Heart left ventricle (tissue), 16 donors: ENCODE results near the gene GPR157. TPM values are rescaled to one million over a fixed set of nuclear protein-coding genes. Genes with fewer than 3 reads are reported as not detected.

Source experiments
- ATAC-seq, 4 donors: fragments of 200-7000 bp; cut with Tn5 transposase; one replicate each; pipeline ENCODE4 v1.9.1; 2020 to 2022; ENCODE audit warnings: moderate library complexity in 4 of 4, mild to moderate bottlenecking in 3 of 4, moderate number of reproducible peaks in 1 of 4
- DNase-seq, 5 donors: peaks; one replicate each; pipeline ENCODE4 v3.0.0-alpha.2; 2020
- H3K27ac ChIP-seq, 12 donors: fragments of 200-600 bp; sonication (generic) in 4 of 12; one replicate each; pipeline versions ENCODE4 v1.5.0 to v1.8.0; 2016 to 2022; ENCODE audit warnings: mild to moderate bottlenecking in 2 of 12
- H3K27me3 ChIP-seq, 9 donors: fragments of 200-600 bp; sonication (generic) in 2 of 9; one replicate each; pipeline versions ENCODE4 v1.5.1 to v1.8.0; 2016 to 2022; ENCODE audit warnings: mild to moderate bottlenecking in 3 of 9
- H3K36me3 ChIP-seq, 9 donors: fragments of 200-600 bp; sonication (generic) in 2 of 9; one replicate each; pipeline versions ENCODE4 v1.5.0 to v1.8.0; 2018 to 2022; ENCODE audit warnings: mild to moderate bottlenecking in 2 of 9
- H3K4me1 ChIP-seq, 12 donors: fragments of 200-600 bp; sonication (generic) in 4 of 12; one replicate each; pipeline versions ENCODE4 v1.5.0 to v1.8.0; 2016 to 2022; ENCODE audit warnings: mild to moderate bottlenecking in 3 of 12
- H3K4me3 ChIP-seq, 12 donors: fragments of 200-600 bp; sonication (generic) in 4 of 12; one replicate each; pipeline versions ENCODE4 v1.5.0 to v1.8.0; 2017 to 2022; ENCODE audit warnings: mild to moderate bottlenecking in 9 of 12, moderate library complexity in 4 of 12
- H3K9me3 ChIP-seq, 12 donors: fragments of 200-600 bp; sonication (generic) in 4 of 12; one replicate each; pipeline versions ENCODE4 v1.5.0 to v1.8.0; 2016 to 2022; ENCODE audit warnings: mild to moderate bottlenecking in 1 of 12
- POLR2A ChIP-seq, 2 donors: fragments of 450-650 bp; IDR thresholded peaks; one replicate each; pipeline ENCODE4 v1.6.1; 2017; ENCODE audit warnings: antibody characterized with exemption in 2 of 2, mild to moderate bottlenecking in 2 of 2, moderate library complexity in 2 of 2
- WGBS, 4 donors: extraction: QIAGEN DNeasy Blood & Tissue Kit in 2 of 4; methylation state at CpG; one replicate each; pipeline versions ENCODE4 v1.1.5 to v1.1.7; 2013 to 2018; 5-methylcytosine and 5-hydroxymethylcytosine counted together
- intact Hi-C, 10 donors: fragments of 100-400 bp; cut with DNase I; formaldehyde crosslinking; loops; one replicate each; pipeline versions ENCODE4 v1.11.1 to v1.14.2; 2022
- polyA plus RNA-seq, 2 donors: library from polyadenylated mRNA; stranded (reverse); fragments of 200-250 nt; gene quantifications; one replicate each; pipeline ENCODE4 v1.2.3, GENCODE V29; 2013
- total RNA-seq, 9 donors: library from RNA; depleted of rRNA in 2 of 9; stranded (reverse); fragments of >200 nt in 2 of 9; fragmentation: NEBNext Ultra II Directional in 3 of 9; extraction: Animal tissue kit (Norgen Biotek cat#: 25700) in 3 of 9; gene quantifications; one replicate each; pipeline versions ENCODE4 v1.1.0 to v1.2.4, GENCODE V29; 2016 to 2023
- TF ChIP-seq, protein P1 (sequence below), 12 donors: fragments of 200-600 bp; sonication (generic) in 4 of 12; IDR thresholded peaks; one replicate each; pipeline versions ENCODE4 v1.5.0 to v1.8.0; 2018 to 2022; ENCODE audit warnings: antibody characterized with exemption in 12 of 12, mild to moderate bottlenecking in 5 of 12
- donor health status: ischemic (EF 13 %, LVEDD 7.1; RV severe dilation, severe dysfunction).
- donor health status: healthy with polysubstance abuse.
- donor health status: DM: no; HTN: yes; CAD: no.
- donor health status: DM: no; HTN: no; CAD: no.
- donor health status: ischemic (EF 25% LVEDD 6.9; RV normal size, moderate dysfunction).
- donor health status: ischemic (EF 25% LVEDD 5.7; RV mildly dilated, moderate dysfunction).
- donor health status: healthy.
- donor health status: DM: yes; HTN: yes; CAD: no.
- donor health status: ischemic (EF 35%, LVEDD 5.7; RV mildly dilated, moderate dysfunction).
- donor health status: nonischemic (EF 11% LVEDD 7.7; RV severe dilation, severe dysfunction).
- donor health status: DM: yes; HTN: yes; CAD: no.
- donor health status: PGD.
- donor health status: ischemic (EF 29% LVEDD 5.4; RV normal size, mild dysfunction).
- donor health status: nonischemic (EF 23%, LVEDD 6.1; RV moderate dilation, normal function).

Gene GPR157
- total and polyA plus RNA-seq, 11 donors = 9.2 to 41.8 (median 29.7) TPM

GRCh38 chr1:9164919-9165318, 36.0 kb upstream of the GPR157 start:
- ATAC-seq (no peak), DNase-seq (peak in 2 of 5 donors; percentile 20 to 25)
- 74 to 80% (median 78%) methylated on average over 6 to 7 of the region's 7 CpGs for WGBS, 4 donors
- TF ChIP-seq POLR2A (IDR thresholded peaks at IDR 0.05) = no peak
- TF ChIP-seq, protein P1, sequence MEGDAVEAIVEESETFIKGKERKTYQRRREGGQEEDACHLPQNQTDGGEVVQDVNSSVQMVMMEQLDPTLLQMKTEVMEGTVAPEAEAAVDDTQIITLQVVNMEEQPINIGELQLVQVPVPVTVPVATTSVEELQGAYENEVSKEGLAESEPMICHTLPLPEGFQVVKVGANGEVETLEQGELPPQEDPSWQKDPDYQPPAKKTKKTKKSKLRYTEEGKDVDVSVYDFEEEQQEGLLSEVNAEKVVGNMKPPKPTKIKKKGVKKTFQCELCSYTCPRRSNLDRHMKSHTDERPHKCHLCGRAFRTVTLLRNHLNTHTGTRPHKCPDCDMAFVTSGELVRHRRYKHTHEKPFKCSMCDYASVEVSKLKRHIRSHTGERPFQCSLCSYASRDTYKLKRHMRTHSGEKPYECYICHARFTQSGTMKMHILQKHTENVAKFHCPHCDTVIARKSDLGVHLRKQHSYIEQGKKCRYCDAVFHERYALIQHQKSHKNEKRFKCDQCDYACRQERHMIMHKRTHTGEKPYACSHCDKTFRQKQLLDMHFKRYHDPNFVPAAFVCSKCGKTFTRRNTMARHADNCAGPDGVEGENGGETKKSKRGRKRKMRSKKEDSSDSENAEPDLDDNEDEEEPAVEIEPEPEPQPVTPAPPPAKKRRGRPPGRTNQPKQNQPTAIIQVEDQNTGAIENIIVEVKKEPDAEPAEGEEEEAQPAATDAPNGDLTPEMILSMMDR (IDR thresholded peaks at IDR 0.05) = no peak
- Histone ChIP-seq H3K27ac (peak overlapping the region in 11 of 12 donors; percentile 47 to 91 (median 77)), H3K27me3 (no peaks in the 10 kb centered on the region), H3K36me3 (peaks cover 0 to 5% (median 0%) of the 10 kb centered on the region in 9 donors), H3K4me3 (no peak overlapping the region), H3K4me1 (peaks cover 0 to 42% (median 29%) of the 10 kb centered on the region in 12 donors), H3K9me3 (no peaks in the 10 kb centered on the region)
- intact Hi-C loops = no loop called here

GRCh38 chr1:9164532-9164900, 35.6 kb upstream of the GPR157 start:
- Histone ChIP-seq H3K36me3 (peaks cover 0 to 5% (median 0%) of the 10 kb centered on the region in 9 donors), H3K4me3 (no peak overlapping the region), H3K4me1 (peaks cover 0 to 42% (median 29%) of the 10 kb centered on the region in 12 donors), H3K9me3 (no peaks in the 10 kb centered on the region), H3K27me3 (no peaks in the 10 kb centered on the region), H3K27ac (peak overlapping the region; percentile 47 to 91 (median 77))
- 52 to 64% (median 53%) methylated on average over 4 of the region's 4 CpGs for WGBS, 4 donors
- no peak for ATAC-seq
- TF ChIP-seq, protein P1 (IDR thresholded peaks at IDR 0.05) = no peak
- TF ChIP-seq POLR2A (IDR thresholded peaks at IDR 0.05) = no peak
- intact Hi-C loops = no loop called here
- no peak for DNase-seq

GRCh38 chr1:9161963-9162362, 33.1 kb upstream of the GPR157 start:
- no peak overlapping the region for H3K4me3 ChIP-seq
- H3K27me3 ChIP-seq = no peaks in the 10 kb centered on the region
- DNase-seq (no peak), ATAC-seq (no peak)
- H3K27ac ChIP-seq = peak overlapping the region in 3 of 12 donors; percentile 15 to 83 (median 83)
- H3K9me3 ChIP-seq = no peaks in the 10 kb centered on the region
- TF ChIP-seq, protein P1 (IDR thresholded peaks at IDR 0.05) = no peak
- TF ChIP-seq POLR2A (IDR thresholded peaks at IDR 0.05) = no peak
- peaks cover 0 to 2% (median 0%) of the 10 kb centered on the region in 9 donors for H3K36me3 ChIP-seq
- intact Hi-C loops = loop anchor here in 1 of 10 donors (1.0 kb wide), 1 partner anchor 11 kb away; no protein-coding TSS in a partner anchor
- peaks cover 0 to 42% (median 29%) of the 10 kb centered on the region in 12 donors for H3K4me1 ChIP-seq
- WGBS, 4 donors = 80 to 87% (median 83%) methylated on average over 7 of the region's 9 CpGs

DNA sequence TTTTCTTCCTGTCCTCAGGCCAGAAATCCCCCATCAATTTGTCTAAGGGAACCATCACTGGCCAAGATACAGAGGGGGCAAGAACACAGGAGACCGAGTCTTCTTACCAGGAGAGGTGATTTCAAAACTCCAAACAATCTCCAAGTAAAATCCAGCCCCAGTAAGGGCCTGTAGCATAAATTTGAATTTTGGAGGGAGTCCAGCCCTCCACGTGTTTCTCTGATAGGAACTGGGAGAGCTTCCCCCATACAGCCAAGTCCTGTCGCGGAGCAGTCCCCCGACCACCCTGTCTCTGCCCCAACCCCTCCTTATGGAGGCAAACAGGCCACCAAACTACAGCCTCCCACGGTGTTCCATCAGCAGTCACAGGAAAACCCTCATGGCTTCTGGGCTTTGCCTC, 32.4 kb upstream of the GPR157 start:
- H3K9me3 ChIP-seq = no peaks in the 10 kb centered on the region
- no peaks in the 10 kb centered on the region for H3K27me3 ChIP-seq
- intact Hi-C loops = no loop called here
- DNase-seq = no peak
- H3K4me1 ChIP-seq = peaks cover 0 to 42% (median 29%) of the 10 kb centered on the region in 12 donors
- peaks cover 0 to 2% (median 0%) of the 10 kb centered on the region in 9 donors for H3K36me3 ChIP-seq
- no peak overlapping the region for H3K27ac ChIP-seq
- 65 to 75% (median 68%) methylated on average over 6 of the region's 6 CpGs for WGBS, 4 donors
- TF ChIP-seq, protein P1 (IDR thresholded peaks at IDR 0.05) = no peak
- no peak for TF ChIP-seq POLR2A (IDR thresholded peaks at IDR 0.05)
- H3K4me3 ChIP-seq = no peak overlapping the region
- ATAC-seq = no peak
